Fibroblast of peridontal ligament (primary cell): Measurements from ENCODE around the gene TMEM267.
"Not testable (repeated sequence)": the region's sequence is repeated elsewhere in the genome, so short reads cannot be mapped to it uniquely, and the experiment has no call there.

Source experiments
- DNase-seq: peaks from one replicate; pipeline ENCODE4 v3.0.0-alpha.2; 2010; ENCODE audit errors: extremely low read depth

The TMEM267 gene

GRCh38 chr5:43456556-43456955, 27.1 kb downstream of the TMEM267 start:
- DNase-seq: no peak

DNA sequence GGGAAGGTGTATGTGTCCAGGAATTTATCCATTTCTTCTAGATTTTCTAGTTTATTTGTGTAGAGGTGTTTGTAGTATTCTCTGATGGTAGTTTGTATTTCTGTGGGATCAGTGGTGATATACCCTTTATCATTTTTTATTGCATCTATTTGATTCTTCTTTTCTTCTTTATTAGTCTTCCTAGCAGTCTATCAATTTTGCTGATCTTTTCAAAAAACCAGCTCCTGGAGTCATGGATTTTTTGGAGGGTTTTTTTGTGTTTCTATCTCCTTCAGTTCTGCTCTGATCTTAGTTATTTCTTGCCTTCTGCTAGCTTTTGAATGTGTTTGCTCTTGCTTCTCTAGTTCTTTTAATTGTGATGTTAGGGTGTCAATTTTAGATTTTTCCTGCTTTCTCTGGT, 42.1 kb downstream of the TMEM267 start:
- not testable (repeated sequence) for DNase-seq

GRCh38 chr5:43437062-43437660, 46.5 kb downstream of the TMEM267 start:
- no peak for DNase-seq

GRCh38 chr5:43433382-43433781, 50.3 kb downstream of the TMEM267 start:
- no peak for DNase-seq

DNA sequence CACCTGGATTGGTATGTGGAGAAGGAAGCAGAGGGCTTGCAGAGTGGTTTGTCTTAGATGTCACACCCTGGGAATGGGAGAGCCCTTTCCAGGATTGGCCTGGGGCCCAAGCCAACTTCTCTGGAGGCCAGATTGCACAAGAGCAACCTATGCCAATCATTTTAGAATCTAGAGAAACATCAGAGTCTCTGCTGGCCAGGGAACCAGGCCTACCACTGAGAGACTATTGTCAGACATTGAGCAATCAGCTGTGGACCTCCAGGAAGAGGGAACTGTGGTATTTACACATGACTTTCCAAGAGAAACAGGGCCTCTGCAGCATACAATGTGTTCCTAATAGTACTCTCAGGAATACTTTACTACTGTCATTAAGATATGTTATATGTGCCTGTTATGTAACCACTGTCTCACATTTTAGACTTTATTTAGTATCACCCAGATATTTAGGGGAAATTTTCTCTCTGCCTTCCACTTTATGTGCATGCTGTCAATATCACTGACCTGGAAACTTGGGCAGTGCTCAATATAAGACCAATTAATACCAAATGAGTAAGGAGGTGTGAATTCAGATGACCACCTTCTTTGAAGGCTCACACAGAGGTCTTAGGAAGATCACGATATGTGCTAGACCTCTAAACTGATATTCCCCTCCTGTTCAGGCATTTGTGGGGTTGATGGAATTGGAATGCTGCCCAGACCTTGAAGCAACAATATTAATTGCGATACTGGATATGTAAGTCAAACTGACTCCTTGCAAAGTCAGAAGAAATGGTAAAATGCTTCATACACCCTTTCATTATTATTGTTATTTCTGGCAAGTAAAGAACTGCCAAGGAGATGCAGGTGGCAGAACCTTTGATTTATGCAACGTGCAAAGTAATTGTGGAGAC, 50.9 kb downstream of the TMEM267 start:
- DNase-seq: peak; percentile 84

DNA sequence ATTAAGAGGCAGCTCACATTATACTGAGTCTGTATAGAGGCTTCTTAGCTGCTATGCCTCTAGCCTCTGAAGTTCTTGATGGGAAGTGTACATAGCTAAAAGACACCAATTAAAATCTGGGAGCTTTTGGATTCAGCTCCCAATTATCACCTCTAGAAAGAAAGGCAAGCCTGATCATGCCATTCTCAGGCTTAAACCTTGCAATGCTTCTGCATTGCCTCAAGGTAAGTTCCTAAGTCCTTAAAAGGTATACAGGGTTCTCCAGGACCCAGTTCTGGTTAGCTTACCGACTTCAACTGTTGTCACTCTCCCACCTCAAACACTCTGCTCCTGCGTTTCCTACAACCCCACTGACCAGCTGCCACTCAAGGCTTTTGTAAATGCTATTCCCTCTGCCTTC, 54.0 kb downstream of the TMEM267 start:
- DNase-seq: no peak

- DNase-seq: no peak
Observed at GRCh38 chr5:43429016-43429415, 54.6 kb downstream of the TMEM267 start.

DNA sequence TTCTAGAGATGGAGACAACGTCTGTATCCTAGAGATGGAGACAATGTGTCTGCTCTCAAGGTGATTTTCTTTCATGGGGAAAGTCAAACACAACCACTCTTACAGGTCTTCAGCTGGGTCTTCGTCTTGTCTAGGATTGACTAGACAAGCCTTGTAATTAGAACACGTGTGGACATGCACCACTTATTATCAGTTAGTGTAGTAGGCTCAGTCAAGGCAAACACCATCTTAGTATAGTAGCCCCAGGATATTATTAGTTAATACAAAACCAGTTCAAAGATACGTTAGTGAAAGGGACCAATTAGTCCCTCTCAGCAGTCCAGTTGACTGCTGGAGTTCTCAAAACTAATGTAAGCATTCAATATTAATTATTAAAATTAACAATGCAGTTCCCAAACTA, 56.4 kb downstream of the TMEM267 start:
- no peak for DNase-seq

GRCh38 chr5:43425983-43426382, 57.7 kb downstream of the TMEM267 start:
- DNase-seq: peak; percentile 78

DNA sequence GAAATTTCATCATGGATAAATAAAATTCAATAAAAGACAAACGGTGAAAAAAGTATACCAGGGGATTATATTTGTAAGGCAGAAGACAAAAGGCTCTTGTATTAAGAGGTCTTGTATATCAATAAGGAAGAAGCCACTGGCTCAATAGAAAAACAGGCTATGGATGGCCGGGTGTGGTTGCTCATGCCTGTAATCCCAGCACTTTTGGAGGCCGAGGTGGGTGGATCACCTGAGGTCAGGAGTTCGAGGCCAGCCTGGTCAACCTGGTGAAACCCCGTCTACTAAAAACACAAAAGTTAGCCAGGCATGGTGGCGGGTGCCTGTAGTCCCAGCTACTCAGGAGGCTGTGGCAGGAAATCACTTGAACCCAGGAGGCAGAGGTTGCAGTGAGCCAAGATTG, 60.6 kb downstream of the TMEM267 start:
- not testable (repeated sequence) for DNase-seq

DNA sequence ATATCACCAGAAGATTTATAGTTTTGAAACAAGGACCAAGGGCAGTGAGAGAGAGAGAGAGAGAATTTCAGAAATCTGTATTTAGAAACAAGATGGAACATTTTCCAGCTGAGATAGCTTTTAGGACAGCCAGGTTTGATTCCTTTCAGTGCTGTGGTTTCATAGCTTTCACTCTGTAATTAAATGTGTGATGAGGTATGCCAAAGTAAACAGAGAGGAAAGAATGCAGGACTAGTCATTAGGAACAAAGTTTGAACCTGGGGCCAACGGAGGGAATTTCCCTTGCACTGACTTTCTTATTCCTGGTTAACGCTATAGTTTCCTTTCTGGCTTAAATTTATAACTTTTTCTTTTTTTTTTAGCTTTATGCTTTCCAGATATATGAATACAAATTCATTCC, 61.5 kb downstream of the TMEM267 start:
- peak; percentile 17 for DNase-seq

DNA sequence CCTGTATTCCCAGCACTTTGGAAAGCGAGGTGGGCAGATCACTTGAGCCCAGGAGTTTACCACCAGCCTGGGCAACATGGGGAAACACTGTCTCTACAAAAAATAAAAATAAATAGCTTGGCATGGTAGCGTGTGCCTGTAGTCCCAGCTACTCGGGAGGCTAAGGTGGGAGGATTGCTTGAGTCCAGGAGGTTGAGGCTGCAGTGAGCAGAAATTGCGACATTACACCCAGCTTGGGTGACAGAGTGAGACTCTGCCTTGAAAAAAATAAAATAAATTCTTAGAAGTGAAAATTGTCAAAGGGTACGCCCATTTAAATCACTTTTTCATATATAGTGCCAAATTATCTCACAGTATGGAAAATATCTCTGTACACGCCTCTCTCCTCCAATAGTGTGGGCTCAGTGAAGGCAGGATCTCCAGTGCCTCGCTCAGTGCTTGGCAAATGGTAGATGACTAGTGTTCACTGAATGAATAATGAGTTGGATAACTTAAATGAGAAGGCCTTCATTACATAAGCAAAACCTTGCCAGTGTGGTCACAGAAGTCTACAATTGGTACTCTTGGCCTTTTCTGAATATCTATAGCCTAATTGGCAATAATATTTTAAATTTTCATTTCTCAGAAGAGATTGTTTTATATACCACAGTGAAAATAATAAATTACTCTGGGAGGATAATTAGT, 62.1 kb downstream of the TMEM267 start:
- DNase-seq: no peak

DNA sequence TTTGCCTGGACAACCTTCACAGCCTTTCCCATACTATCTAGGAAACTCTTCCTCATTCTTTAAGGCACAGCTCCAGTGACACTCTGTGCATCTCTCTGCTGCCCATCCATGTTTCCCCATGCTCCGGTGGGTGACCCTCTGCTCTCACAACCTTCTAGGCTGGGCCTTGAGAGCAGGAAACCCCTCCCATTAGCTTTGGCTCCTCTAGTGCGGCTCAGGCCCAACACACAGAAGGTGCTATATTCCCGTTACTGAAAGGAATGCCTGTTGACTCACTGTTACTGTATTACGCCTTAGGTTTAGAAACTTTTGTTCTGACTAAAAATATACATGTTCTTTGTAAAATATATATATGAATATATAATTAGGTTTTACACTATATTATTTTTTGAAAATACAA, 63.4 kb downstream of the TMEM267 start:
- no peak for DNase-seq

DNA sequence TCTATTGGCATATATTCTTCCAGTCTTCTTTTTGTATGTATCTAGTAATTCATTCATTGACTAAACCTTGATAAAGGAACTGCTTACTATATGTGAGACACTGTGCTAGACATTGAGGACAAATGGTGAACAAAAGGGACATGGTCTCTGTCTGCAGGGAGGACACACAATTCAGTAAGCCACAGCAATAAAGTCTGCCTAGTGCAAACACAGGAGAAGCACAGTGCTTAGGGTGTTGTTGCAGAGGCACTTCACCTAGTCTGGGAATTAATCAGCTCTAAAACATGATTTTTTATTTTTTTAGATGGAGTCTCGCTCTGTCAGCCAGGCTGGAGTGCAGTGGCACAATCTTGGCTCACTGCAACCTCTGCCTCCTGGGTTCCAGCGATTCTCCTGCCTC, 65.1 kb downstream of the TMEM267 start:
- DNase-seq: no peak

DNA sequence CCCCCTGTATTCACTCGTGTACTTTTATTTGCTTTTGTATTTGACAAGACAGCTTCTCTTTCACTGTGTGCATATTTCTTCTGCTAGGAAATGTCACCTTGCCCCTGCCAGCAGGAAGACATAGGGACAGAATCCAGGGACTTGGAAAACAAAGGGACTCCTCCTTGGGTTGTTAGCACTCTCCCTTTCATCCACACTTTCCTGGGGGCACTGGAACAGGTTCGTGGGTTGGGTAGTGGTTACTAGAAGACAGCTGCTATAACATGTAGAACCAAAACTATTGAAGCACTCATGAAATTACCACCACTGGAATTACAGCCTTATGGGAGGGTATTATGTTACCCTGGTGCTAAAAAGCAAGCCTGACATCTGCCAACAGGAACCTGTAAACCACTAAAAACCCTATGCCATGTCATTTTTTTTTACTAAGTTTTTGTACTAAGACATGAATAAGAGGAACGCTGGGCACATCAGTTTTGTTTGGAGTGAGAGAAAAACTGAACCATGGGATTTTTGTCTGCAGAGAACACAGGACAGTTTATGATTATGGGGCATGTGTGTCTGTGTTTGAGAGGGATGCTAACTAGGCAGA, 66.8 kb downstream of the TMEM267 start:
- DNase-seq: no peak

DNA sequence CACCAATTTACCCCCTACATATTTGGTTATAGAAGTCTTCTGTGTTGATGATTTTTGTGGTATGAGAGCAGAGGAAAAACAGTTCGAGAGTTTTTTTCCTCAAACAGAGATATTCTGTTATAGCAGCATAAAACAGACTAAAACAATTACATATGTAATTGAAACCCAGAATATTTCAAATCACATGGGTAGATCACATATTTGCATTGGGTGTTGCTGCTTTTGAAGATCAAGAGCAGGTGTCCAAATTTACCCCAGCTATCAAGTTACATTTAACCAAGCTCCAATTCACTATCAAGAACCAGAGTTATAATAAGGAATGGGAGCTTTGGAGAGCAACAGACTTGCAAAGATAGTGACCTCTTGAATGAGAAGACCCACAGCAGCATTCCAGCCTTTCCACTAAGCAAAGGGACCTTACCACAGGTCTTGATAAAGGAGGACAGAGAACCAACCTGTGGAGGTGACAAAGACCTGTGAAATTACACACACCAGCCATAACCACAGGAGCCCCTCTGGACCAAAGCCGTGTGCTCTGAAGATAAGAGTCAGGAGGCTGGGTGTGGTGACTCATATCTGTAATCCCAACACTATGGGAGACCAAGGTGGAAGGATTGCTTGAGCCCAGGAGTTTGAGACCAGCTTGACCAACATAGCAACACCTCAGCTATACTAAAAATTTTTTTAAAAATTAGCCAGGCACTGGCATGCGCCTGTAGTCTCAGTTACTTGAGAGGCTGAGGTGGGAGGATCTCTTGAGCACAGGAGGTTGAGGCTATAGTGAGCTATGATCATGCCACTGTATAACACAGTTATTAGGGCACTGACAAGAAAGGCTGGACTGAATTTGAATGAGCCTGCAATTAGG, 67.5 kb downstream of the TMEM267 start:
- DNase-seq: peak; percentile 3

- DNase-seq: no peak
Observed at GRCh38 chr5:43413966-43414365, 69.7 kb downstream of the TMEM267 start.

- DNase-seq: no peak
Observed at GRCh38 chr5:43412644-43413043, 71.0 kb downstream of the TMEM267 start.

- no peak for DNase-seq
Observed at GRCh38 chr5:43412156-43412555, 71.5 kb downstream of the TMEM267 start, which contains the start of gene CCL28. CCL28 (minus strand) TSS chr5:43412391; CDS start chr5:43412316, 75 bp downstream.

DNA sequence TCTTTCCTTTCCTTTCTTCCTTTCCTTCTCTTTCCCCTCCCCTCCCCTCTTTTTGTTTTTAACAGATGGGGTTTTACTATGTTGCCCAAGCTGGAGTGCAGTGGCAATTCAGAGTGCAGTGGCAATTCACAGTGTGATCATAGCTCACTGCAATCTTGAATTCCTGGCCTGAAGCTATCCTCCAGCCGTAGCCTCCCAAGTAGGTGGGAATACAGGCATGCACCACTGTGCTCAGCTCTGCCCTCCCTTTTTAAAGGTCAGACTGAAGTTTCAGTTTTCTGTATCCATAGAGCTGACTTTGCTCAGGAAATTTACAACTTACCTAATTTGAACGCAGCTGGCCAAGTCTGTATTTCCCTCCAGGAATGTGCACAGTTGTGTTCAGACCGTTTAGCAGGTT, 72.2 kb downstream of the TMEM267 start:
- no peak for DNase-seq

GRCh38 chr5:43410414-43410813, 73.3 kb downstream of the TMEM267 start:
- DNase-seq: no peak
